ENCODE measurements around the gene KRTAP10-1. TPM values are rescaled to one million over a fixed set of nuclear protein-coding genes. Genes with fewer than 3 reads are reported as not detected.

KRTAP10-1 gene
- total and polyA plus RNA-seq, 2 of the 13 experiments (the other 11 are each of a cell fraction or from before 2014, with no cell fraction given): not detected

DNA sequence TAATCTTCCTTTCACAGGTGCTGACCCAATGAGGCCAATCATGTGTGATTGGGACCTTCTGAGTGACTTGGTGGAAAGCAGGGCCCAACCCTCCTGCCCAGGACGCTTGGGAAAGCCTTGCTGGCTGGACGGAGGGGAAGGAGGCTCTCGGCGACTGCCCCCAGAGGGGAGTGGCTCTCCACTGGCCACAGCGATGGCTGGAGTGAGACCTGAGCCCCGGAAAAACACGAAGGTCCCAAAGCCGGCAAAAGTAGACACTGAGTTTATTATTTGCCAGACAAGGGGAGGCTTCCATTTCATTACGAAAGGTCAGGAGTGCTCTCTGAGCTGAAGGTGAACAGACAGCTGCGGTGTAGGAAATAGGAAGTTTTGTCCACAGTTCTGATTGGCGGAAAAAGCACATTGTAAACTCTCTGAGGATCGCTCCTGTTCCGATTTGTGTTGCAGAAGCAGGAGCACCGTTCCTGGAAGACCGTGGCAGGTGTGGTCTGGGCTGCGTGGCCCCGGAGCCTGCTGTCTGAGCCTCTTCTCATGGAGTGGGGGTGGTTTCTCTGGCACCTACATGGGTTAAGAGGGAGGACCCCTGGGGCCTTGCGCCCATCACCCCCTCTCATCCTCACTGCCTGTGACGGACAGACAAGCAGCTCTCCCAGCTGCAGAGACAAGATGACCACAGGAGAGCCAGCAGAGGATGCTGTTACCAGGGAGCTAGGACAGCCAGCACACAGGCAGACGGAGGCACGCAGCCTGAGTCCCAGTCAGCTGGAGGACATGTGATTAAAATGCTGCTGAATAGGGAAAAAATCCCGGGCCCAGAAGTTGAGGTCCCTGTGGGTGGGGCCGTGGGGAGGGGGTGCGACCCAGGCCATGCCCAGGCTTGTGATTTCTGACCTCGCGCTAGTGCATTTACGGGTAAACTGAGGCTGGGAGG, 41.5 kb downstream of the KRTAP10-1 start (continued):
- TF ChIP-seq ZNF329 (CRISPR knock-in tag; IDR thresholded peaks at IDR 0.05; ENCODE audit: low read depth) (no peak), SP4 (CRISPR knock-in tag; IDR thresholded peaks at IDR 0.05) (no peak; the same call in 1 of the 2 replicates), MAFF (IDR thresholded peaks at IDR 0.05; ENCODE audit: low read depth, low read length) (0 out of 2 replicates have a peak, but pooled peaks have one; percentile 6), DPF2 (CRISPR knock-in tag; IDR thresholded peaks at IDR 0.05; ENCODE audit: borderline replicate concordance, low read depth) (no peak), NONO (IDR thresholded peaks at IDR 0.05) (no peak), NONO (CRISPR knock-in tag; conservative IDR thresholded peaks at IDR 0.05) (0 out of 2 replicates have a peak, but pooled peaks have one; percentile 44), NRL (CRISPR knock-in tag; IDR thresholded peaks at IDR 0.05; ENCODE audit: borderline replicate concordance) (0 out of 2 replicates have a peak, but pooled peaks have one; percentile 21), ZNF891 (CRISPR knock-in tag; IDR thresholded peaks at IDR 0.05) (0 out of 2 replicates have a peak, but pooled peaks have one; percentile 62), ZNF263 (CRISPR knock-in tag; IDR thresholded peaks at IDR 0.05) (peak; percentile 72), SAP130 (CRISPR knock-in tag; IDR thresholded peaks at IDR 0.05; ENCODE audit: low read depth) (peak; percentile 34; the same call in 1 of the 2 replicates), RXRA (CRISPR knock-in tag; IDR thresholded peaks at IDR 0.05) (no peak), ZBTB20 (CRISPR knock-in tag; IDR thresholded peaks at IDR 0.05; ENCODE audit: borderline replicate concordance, low read depth) (0 out of 2 replicates have a peak, but pooled peaks have one; percentile 41), MED1 (CRISPR knock-in tag; IDR thresholded peaks at IDR 0.05) (peak; percentile 28; the same call in 1 of the 2 replicates)
- TF ChIP-seq, protein P1, sequence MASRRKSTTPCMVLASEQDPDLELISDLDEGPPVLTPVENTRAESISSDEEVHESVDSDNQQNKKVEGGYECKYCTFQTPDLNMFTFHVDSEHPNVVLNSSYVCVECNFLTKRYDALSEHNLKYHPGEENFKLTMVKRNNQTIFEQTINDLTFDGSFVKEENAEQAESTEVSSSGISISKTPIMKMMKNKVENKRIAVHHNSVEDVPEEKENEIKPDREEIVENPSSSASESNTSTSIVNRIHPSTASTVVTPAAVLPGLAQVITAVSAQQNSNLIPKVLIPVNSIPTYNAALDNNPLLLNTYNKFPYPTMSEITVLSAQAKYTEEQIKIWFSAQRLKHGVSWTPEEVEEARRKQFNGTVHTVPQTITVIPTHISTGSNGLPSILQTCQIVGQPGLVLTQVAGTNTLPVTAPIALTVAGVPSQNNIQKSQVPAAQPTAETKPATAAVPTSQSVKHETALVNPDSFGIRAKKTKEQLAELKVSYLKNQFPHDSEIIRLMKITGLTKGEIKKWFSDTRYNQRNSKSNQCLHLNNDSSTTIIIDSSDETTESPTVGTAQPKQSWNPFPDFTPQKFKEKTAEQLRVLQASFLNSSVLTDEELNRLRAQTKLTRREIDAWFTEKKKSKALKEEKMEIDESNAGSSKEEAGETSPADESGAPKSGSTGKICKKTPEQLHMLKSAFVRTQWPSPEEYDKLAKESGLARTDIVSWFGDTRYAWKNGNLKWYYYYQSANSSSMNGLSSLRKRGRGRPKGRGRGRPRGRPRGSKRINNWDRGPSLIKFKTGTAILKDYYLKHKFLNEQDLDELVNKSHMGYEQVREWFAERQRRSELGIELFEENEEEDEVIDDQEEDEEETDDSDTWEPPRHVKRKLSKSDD (CRISPR knock-in tag; IDR thresholded peaks at IDR 0.05; ENCODE audit: low read depth): no peak
- TF ChIP-seq, protein P2, sequence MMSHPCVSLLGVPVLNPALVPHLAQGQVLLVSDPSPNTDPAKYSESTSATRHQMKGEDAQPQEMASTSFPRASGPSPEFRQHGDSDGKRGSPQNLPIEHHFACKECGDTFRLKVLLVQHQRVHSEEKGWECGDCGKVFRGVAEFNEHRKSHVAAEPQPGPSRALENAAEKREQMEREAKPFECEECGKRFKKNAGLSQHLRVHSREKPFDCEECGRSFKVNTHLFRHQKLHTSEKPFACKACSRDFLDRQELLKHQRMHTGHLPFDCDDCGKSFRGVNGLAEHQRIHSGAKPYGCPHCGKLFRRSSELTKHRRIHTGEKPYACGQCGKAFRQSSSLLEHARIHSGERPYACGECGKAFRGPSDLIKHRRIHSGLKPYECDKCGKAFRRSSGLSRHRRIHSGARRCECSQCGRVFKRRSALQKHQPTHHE (CRISPR knock-in tag; IDR thresholded peaks at IDR 0.05; ENCODE audit: borderline replicate concordance): no peak
- TF ChIP-seq, protein P3, sequence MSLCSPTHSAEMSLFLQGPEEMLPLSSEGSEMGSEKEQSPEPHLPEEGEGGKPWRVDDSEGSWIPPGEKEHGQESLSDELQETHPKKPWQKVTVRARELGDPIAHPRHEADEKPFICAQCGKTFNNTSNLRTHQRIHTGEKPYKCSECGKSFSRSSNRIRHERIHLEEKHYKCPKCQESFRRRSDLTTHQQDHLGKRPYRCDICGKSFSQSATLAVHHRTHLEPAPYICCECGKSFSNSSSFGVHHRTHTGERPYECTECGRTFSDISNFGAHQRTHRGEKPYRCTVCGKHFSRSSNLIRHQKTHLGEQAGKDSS (CRISPR knock-in tag; IDR thresholded peaks at IDR 0.05; ENCODE audit: borderline replicate concordance, low read depth): no peak
- TF ChIP-seq, protein P4, sequence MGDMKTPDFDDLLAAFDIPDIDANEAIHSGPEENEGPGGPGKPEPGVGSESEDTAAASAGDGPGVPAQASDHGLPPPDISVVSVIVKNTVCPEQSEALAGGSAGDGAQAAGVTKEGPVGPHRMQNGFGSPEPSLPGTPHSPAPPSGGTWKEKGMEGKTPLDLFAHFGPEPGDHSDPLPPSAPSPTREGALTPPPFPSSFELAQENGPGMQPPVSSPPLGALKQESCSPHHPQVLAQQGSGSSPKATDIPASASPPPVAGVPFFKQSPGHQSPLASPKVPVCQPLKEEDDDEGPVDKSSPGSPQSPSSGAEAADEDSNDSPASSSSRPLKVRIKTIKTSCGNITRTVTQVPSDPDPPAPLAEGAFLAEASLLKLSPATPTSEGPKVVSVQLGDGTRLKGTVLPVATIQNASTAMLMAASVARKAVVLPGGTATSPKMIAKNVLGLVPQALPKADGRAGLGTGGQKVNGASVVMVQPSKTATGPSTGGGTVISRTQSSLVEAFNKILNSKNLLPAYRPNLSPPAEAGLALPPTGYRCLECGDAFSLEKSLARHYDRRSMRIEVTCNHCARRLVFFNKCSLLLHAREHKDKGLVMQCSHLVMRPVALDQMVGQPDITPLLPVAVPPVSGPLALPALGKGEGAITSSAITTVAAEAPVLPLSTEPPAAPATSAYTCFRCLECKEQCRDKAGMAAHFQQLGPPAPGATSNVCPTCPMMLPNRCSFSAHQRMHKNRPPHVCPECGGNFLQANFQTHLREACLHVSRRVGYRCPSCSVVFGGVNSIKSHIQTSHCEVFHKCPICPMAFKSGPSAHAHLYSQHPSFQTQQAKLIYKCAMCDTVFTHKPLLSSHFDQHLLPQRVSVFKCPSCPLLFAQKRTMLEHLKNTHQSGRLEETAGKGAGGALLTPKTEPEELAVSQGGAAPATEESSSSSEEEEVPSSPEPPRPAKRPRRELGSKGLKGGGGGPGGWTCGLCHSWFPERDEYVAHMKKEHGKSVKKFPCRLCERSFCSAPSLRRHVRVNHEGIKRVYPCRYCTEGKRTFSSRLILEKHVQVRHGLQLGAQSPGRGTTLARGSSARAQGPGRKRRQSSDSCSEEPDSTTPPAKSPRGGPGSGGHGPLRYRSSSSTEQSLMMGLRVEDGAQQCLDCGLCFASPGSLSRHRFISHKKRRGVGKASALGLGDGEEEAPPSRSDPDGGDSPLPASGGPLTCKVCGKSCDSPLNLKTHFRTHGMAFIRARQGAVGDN (CRISPR knock-in tag; IDR thresholded peaks at IDR 0.05): peak; percentile 70

Data from HepG2 (cell line).